ENCODE results near the gene PKD1.

Gene PKD1

GRCh38 chr16:2086106-2086742 is 49.5 kb downstream of the PKD1 start:
- DNase-seq: no peak

- DNase-seq: no peak
Measured at GRCh38 chr16:2085669-2086068, 50.0 kb downstream of the PKD1 start.

- no peak for DNase-seq
Measured at GRCh38 chr16:2084895-2085625, 50.6 kb downstream of the PKD1 start.

DNA sequence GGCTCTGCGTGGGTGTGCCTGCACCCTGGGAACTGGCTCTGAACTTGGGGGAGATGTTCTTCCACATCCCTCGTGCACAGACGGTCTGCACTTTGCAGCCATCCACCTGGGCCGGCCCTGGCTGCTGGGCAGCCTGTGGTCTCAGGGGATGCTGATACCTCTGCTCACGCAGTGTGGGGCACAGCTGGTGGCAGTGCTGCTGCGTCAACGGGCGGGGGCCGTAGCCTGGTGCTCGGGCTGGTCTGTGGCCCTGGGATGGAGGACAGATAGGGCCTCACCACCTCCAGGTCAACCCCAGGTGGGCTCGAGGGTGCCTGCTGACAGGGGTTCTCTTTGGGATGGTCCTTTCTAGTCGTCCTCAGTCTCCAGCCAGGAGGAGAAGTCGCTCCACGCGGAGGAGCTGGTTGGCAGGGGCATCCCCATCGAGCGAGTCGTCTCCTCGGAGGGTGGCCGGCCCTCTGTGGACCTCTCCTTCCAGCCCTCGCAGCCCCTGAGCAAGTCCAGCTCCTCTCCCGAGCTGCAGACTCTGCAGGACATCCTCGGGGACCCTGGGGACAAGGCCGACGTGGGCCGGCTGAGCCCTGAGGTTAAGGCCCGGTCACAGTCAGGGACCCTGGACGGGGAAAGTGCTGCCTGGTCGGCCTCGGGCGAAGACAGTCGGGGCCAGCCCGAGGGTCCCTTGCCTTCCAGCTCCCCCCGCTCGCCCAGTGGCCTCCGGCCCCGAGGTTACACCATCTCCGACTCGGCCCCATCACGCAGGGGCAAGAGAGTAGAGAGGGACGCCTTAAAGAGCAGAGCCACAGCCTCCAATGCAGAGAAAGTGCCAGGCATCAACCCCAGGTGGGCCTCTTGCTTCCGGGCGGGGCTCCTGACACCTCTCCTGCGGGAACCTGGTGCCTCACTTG is 51.6 kb downstream of the PKD1 start:
- DNase-seq: no peak

DNA sequence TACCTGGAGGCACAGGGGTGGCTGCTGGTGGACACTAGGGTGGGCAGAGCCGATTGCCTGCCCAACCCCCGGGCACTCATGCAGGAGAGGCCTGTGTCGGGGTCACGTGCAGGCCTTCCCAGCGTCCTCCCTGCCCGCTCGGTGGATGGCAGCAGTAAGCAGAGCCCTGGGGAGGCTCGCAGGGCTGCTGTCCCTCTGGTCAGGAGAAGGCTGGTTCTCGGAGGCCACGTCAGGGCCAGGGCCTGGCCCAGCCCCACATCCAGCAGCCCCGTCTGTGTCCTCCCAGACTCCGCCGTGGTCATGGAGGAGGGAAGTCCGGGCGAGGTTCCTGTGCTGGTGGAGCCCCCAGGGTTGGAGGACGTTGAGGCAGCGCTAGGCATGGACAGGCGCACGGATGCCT is 52.3 kb downstream of the PKD1 start:
- DNase-seq: no peak

- DNase-seq: no peak
Measured at GRCh38 chr16:2082983-2083364, 52.7 kb downstream of the PKD1 start.

GRCh38 chr16:2082171-2082982 is 53.3 kb downstream of the PKD1 start:
- DNase-seq: no peak

- DNase-seq: no peak
Measured at GRCh38 chr16:2081201-2082084, 54.3 kb downstream of the PKD1 start.

DNA sequence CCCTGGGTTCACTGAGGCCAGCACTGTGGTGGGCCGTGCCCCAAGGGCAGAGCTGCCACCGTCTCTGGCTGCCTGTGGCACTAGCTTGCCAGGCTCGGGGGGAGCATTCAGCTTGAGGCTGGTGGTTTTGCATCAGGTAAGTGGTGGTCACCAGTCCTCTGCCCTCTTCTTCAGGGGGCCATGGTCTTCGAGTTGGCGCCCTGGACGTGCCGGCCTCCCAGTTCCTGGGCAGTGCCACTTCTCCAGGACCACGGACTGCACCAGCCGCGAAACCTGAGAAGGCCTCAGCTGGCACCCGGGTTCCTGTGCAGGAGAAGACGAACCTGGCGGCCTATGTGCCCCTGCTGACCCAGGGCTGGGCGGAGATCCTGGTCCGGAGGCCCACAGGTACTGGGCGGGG is 55.7 kb downstream of the PKD1 start:
- DNase-seq: no peak

GRCh38 chr16:2079311-2079800 is 56.3 kb downstream of the PKD1 start:
- DNase-seq: no peak

GRCh38 chr16:2078691-2079090 is 57.0 kb downstream of the PKD1 start:
- DNase-seq: no peak

DNA sequence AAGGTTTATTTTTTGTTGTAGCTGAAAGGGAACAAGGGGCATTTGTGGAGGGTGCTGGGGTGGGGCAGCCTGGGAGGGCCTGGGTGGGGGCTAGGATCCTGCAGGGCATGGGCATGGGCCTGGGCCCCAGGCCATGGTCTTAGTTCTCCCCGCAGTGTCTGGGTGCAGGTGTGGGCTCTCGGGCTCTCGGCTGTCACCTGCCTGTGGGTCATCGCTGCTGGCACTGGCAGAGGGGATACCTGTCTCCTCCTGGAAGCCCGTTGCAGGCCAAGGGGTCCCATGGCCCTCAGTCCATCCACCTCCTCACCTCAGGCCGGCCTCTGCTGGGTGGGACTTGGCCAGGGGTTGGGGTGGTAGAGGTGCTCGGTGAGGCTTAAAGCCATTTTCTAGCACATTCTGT is 57.6 kb downstream of the PKD1 start:
- no peak for DNase-seq

DNA sequence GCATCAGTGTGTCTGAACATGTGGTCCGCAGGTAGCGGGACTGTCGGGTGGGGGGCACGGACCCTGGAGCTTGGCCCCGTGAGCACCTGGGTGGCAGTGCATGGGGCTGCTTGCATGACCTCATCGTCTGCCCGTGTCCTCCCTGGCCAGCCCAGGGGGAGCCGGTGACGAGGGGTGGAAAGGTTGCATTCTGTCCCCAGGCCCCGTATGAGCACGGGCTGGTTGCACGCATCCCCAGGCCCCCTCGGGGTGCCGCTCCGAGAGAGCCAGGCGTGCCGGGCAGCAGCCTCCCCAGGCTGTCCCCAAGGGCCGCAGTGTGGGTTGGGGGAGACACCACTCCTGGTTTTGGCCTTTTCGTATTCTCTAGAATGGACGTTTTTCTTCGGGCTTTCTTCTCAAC is 58.0 kb downstream of the PKD1 start:
- no peak for DNase-seq

DNA sequence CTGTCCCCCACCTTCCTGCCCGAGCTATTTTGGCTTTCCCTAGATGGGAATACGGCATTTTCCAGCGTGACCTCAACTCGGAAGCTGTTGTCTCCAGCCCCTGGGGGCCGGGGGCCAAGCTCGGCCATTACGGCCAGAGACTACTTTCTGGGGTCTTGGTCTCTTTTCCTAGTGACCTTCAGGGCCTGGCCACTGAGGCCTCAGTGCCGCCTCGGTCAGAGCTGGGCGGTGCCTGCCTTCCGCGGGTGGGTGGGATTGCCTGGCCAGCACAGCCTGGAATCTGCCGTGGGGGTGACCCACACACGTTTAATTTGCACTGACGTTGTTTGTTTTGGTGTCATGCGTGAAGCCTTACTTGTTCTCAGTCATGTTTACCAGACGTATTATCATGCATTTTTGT is 58.7 kb downstream of the PKD1 start:
- DNase-seq: no peak

DNA sequence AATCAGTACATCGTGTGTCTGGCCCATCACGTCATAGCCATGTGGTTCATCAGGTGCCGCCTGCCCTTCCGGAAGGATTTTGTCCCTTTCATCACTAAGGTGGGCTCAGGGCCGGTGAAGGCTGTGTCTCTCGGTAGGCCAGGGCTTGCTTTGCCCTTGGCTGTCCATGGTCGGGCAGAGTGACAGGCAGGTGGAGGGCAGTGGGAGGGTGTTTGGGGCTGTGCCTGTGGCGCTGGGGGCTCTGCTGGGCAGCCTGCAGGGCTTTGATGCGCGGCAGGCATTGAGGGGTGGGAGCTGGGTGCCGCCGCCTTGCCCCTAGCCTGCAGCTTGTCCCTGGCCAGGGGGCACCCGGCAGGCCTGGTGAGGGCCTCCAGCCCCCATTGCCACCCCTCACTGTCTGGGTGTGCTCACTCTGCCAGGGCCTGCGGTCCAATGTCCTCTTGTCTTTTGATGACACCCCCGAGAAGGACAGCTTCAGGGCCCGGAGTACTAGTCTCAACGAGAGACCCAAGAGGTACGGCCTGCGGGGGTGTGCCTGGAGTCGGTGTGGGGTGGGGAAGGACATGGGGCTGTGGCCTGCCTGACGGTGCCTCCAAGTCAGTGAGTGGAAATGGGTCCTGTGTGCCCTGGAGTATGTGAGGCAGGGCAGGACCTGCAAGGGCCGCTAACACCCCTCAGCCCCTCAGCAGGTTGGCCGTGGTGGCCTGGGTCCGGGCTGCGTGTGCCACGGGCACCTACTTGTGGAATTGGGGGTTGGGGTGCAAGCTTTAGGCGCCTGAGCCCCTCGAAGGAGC is 59.4 kb downstream of the PKD1 start:
- DNase-seq: no peak

GRCh38 chr16:2075631-2076030 is 60.1 kb downstream of the PKD1 start:
- DNase-seq: no peak

GRCh38 chr16:2074071-2074470 is 61.6 kb downstream of the PKD1 start:
- no peak for DNase-seq

DNA sequence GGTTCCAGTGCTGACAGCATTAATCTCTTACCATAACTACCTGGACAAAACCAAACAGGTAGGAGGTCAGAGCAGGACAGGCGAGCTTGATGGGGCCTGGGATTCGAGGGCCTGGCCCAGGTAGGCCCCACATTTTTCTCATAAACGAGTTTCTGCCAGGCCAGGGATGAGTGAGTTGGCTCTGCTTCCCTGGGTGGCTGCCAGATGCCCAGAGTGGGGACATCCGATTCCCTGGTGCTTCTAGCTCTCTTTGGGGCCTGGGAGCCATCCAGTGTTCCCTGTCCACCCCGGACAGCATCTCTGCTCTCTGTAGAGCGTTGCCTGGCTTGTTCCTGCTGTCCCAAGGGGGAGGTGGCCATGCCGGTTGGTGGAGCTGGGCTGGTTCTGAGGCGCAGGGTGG is 62.8 kb downstream of the PKD1 start:
- no peak for DNase-seq

- no peak for DNase-seq
Measured at GRCh38 chr16:2071454-2072202, 64.1 kb downstream of the PKD1 start.
